ENCODE data around the gene CSRP3.

- no peak for TF ChIP-seq CTCF (IDR thresholded peaks at IDR 0.05; ENCODE audit: insufficient read depth, low read length, poor library complexity, severe bottlenecking)
- TF ChIP-seq EZH2phosphoT487 (conservative IDR thresholded peaks at IDR 0.05; ENCODE audit: low read length): no peak
These were observed 17.1 kb upstream of the CSRP3 start for GRCh38 chr11:19218786-19219460.

Measured in SU-DHL-6 (cell line).